ENCODE measurements around the gene PAM. TPM values are rescaled to one million over a fixed set of nuclear protein-coding genes. Genes with fewer than 3 reads are reported as not detected.

PAM gene
- total RNA-seq, 1 donor from 2014 or later, result 27.9 TPM

- intact Hi-C loops (cut with micrococcal nuclease), result no loop called here
Observed at GRCh38 chr5:102924963-102925362, 169.9 kb downstream of the PAM start.

GRCh38 chr5:102927007-102927406 is 171.9 kb downstream of the PAM start:
- intact Hi-C loops (cut with micrococcal nuclease), result no loop called here

GRCh38 chr5:102930244-102930643 is 175.1 kb downstream of the PAM start:
- intact Hi-C loops (cut with micrococcal nuclease), result no loop called here

GRCh38 chr5:102931085-102931725 is 176.1 kb downstream of the PAM start:
- intact Hi-C loops (cut with micrococcal nuclease), result no loop called here

GRCh38 chr5:102932781-102933180 is 177.7 kb downstream of the PAM start:
- intact Hi-C loops (cut with micrococcal nuclease), result no loop called here

GRCh38 chr5:102933316-102933715 is 178.2 kb downstream of the PAM start:
- intact Hi-C loops (cut with micrococcal nuclease), result no loop called here

GRCh38 chr5:102933721-102934459 is 178.8 kb downstream of the PAM start:
- intact Hi-C loops (cut with micrococcal nuclease), result no loop called here

- intact Hi-C loops (cut with micrococcal nuclease), result no loop called here
Observed at GRCh38 chr5:102937894-102938293, 182.8 kb downstream of the PAM start.

GRCh38 chr5:102941111-102941510 is 186.0 kb downstream of the PAM start:
- intact Hi-C loops (cut with micrococcal nuclease), result no loop called here

- intact Hi-C loops (cut with micrococcal nuclease), result no loop called here
Observed at GRCh38 chr5:102946414-102946813, 191.3 kb downstream of the PAM start.

GRCh38 chr5:102946971-102947370 is 191.9 kb downstream of the PAM start:
- intact Hi-C loops (cut with micrococcal nuclease), result no loop called here

- intact Hi-C loops (cut with micrococcal nuclease), result no loop called here
Observed at GRCh38 chr5:102955488-102955887, 200.4 kb downstream of the PAM start.

- intact Hi-C loops (cut with micrococcal nuclease), result no loop called here
Observed at GRCh38 chr5:102956599-102956998, 201.5 kb downstream of the PAM start.

- intact Hi-C loops (cut with micrococcal nuclease), result no loop called here
Observed at GRCh38 chr5:102957141-102957540, 202.0 kb downstream of the PAM start.

- intact Hi-C loops (cut with micrococcal nuclease), result no loop called here
Observed at GRCh38 chr5:102958481-102959011, 203.4 kb downstream of the PAM start.

GRCh38 chr5:102959055-102959454 is 203.9 kb downstream of the PAM start:
- intact Hi-C loops (cut with micrococcal nuclease), result no loop called here

GRCh38 chr5:102961671-102962070 is 206.6 kb downstream of the PAM start:
- intact Hi-C loops (cut with micrococcal nuclease), result loop anchor here (2.0 kb wide), 1 partner anchor 15 kb away; no protein-coding TSS in a partner anchor

GRCh38 chr5:102965653-102966052 is 210.5 kb downstream of the PAM start:
- intact Hi-C loops (cut with micrococcal nuclease), result loop anchor here (5.0 kb wide), 1 partner anchor 183 kb away; no protein-coding TSS in a partner anchor

GRCh38 chr5:102969641-102970040 is 214.5 kb downstream of the PAM start:
- intact Hi-C loops (cut with micrococcal nuclease), result loop anchor here (5.0 kb wide), 2 partner anchors 168 to 187 kb away; no protein-coding TSS in a partner anchor

- intact Hi-C loops (cut with micrococcal nuclease), result loop anchor here (1.0 to 5.0 kb wide), 2 partner anchors 166 to 290 kb away; no protein-coding TSS in a partner anchor
Observed at GRCh38 chr5:102971676-102972293, 216.7 kb downstream of the PAM start.

GRCh38 chr5:102974177-102974576 is 219.1 kb downstream of the PAM start:
- intact Hi-C loops (cut with micrococcal nuclease), result loop anchor here (5.0 kb wide), 1 partner anchor 163 kb away; no protein-coding TSS in a partner anchor

GRCh38 chr5:102975045-102975444 is 219.9 kb downstream of the PAM start:
- intact Hi-C loops (cut with micrococcal nuclease), result no loop called here
